K562 (cell line): ENCODE results near the gene SCFD2.

ENCODE experiments used
- EZH2 ChIP-seq: IDR thresholded peaks from 2 replicates; pipeline ENCODE4 v1.6.1; 2012; ENCODE audit warnings: low read depth, mild to moderate bottlenecking, inconsistent platforms, low read length, borderline replicate concordance
- FIP1L1 ChIP-seq: fragments of 200-400 bp; formaldehyde crosslinking; IDR thresholded peaks from 2 replicates; pipeline ENCODE4 v1.6.1; 2018; ENCODE audit warnings: mild to moderate bottlenecking, low read depth, low read length; ENCODE audit not compliant: poor library complexity, severe bottlenecking
- MYC ChIP-seq, 2 experiments: fragments of 250-450 bp in 1 of 2; sonication (Bioruptor Pico) in 1 of 2; IDR thresholded peaks; 2 replicates each; pipeline versions ENCODE4 v1.5.1 to v1.6.1; 2012 to 2021; ENCODE audit warnings: low read depth in 2 of 2, borderline replicate concordance in 1 of 2, improper control_type of control experiment in 1 of 2, low read length in 1 of 2, mild to moderate bottlenecking in 1 of 2, moderate library complexity in 1 of 2
- NRF1 ChIP-seq, 2 experiments: fragments of 450-650 bp; IDR thresholded peaks in 1 of 2; conservative IDR thresholded peaks in 1 of 2; 2 replicates each; pipeline ENCODE4 v1.6.1; 2014; ENCODE audit warnings: mild to moderate bottlenecking in 2 of 2
- SIN3A ChIP-seq, 2 experiments: fragments of 150-350 bp in 1 of 2; IDR thresholded peaks; 2 replicates each; pipeline ENCODE4 v1.6.1; 2011 to 2016; ENCODE audit warnings: borderline replicate concordance in 2 of 2, low read depth in 2 of 2, low read length in 2 of 2, mild to moderate bottlenecking in 2 of 2, moderate library complexity in 2 of 2; ENCODE audit not compliant: control insufficient read depth in 1 of 2
- SP2 ChIP-seq: IDR thresholded peaks from 2 replicates; pipeline ENCODE4 v1.6.1; 2011; ENCODE audit warnings: mild to moderate bottlenecking, low read depth, low read length, moderate library complexity; ENCODE audit not compliant: poor library complexity, severe bottlenecking; ENCODE audit errors: extremely low read depth
- ZNF583 ChIP-seq: fragments of 250-450 bp; sonication (Bioruptor Pico); IDR thresholded peaks from 2 replicates; pipeline ENCODE4 v1.4.0; 2020
- ZNF644 ChIP-seq: fragments of 200-800 bp; sonication (Bioruptor generic); IDR thresholded peaks from 2 replicates; pipeline ENCODE4 v1.6.1; 2016; ENCODE audit warnings: low read depth, missing genetic modification characterization, missing compliant biosample characterization
- ZNF766 ChIP-seq: fragments of 200-800 bp; sonication (Bioruptor generic); conservative IDR thresholded peaks from 2 replicates; pipeline ENCODE4 v1.6.1; 2016; ENCODE audit warnings: missing genetic modification characterization, missing compliant biosample characterization
- TF ChIP-seq, protein P1 (sequence below), 3 experiments: IDR thresholded peaks in 2 of 3; conservative IDR thresholded peaks in 1 of 3; 2 replicates each; pipeline ENCODE4 v1.5.1; 2011 to 2012; ENCODE audit warnings: low read length in 3 of 3, mild to moderate bottlenecking in 3 of 3, control low read depth in 2 of 3, improper control_type of control experiment in 1 of 3, inconsistent platforms in 1 of 3, low read depth in 1 of 3, mixed read lengths in 1 of 3, moderate library complexity in 1 of 3; ENCODE audit not compliant: insufficient read depth in 2 of 3
- TF ChIP-seq, protein P2 (sequence below): fragments of 450-650 bp; formaldehyde crosslinking; IDR thresholded peaks from 2 replicates; pipeline ENCODE4 v1.4.0; 2022; ENCODE audit warnings: missing genetic modification characterization

GRCh38 chr4:53315300-53315699, 50.6 kb downstream of the SCFD2 start:
- TF ChIP-seq MYC (IDR thresholded peaks at IDR 0.05; ENCODE audit: low read depth, low read length) (no peak), MYC (CRISPR knock-in tag; IDR thresholded peaks at IDR 0.05; ENCODE audit: borderline replicate concordance, low read depth) (no peak), SIN3A (IDR thresholded peaks at IDR 0.05; ENCODE audit: borderline replicate concordance in 2 of 2, control insufficient read depth in 1 of 2, low read depth in 2 of 2, low read length in 2 of 2) (no peak), ZNF583 (no peak), NRF1 (conservative IDR thresholded peaks at IDR 0.05 in 1 of 2, IDR thresholded peaks at IDR 0.05 in 1 of 2) (no peak), ZNF644 (no peak), FIP1L1 (no peak), SP2 (no peak), EZH2 (no peak), ZNF766 (no peak)
- TF ChIP-seq, protein P1, sequence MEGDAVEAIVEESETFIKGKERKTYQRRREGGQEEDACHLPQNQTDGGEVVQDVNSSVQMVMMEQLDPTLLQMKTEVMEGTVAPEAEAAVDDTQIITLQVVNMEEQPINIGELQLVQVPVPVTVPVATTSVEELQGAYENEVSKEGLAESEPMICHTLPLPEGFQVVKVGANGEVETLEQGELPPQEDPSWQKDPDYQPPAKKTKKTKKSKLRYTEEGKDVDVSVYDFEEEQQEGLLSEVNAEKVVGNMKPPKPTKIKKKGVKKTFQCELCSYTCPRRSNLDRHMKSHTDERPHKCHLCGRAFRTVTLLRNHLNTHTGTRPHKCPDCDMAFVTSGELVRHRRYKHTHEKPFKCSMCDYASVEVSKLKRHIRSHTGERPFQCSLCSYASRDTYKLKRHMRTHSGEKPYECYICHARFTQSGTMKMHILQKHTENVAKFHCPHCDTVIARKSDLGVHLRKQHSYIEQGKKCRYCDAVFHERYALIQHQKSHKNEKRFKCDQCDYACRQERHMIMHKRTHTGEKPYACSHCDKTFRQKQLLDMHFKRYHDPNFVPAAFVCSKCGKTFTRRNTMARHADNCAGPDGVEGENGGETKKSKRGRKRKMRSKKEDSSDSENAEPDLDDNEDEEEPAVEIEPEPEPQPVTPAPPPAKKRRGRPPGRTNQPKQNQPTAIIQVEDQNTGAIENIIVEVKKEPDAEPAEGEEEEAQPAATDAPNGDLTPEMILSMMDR (IDR thresholded peaks at IDR 0.05 in 2 of 3, conservative IDR thresholded peaks at IDR 0.05 in 1 of 3; ENCODE audit: insufficient read depth in 2 of 3, low read depth in 1 of 3, low read length in 3 of 3), result no peak
- TF ChIP-seq, protein P2, sequence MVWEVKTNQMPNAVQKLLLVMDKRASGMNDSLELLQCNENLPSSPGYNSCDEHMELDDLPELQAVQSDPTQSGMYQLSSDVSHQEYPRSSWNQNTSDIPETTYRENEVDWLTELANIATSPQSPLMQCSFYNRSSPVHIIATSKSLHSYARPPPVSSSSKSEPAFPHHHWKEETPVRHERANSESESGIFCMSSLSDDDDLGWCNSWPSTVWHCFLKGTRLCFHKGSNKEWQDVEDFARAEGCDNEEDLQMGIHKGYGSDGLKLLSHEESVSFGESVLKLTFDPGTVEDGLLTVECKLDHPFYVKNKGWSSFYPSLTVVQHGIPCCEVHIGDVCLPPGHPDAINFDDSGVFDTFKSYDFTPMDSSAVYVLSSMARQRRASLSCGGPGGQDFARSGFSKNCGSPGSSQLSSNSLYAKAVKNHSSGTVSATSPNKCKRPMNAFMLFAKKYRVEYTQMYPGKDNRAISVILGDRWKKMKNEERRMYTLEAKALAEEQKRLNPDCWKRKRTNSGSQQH, result no peak
